Ureter (tissue), 1 donor: ENCODE results near the gene SELENOO. TPM values are rescaled to one million over a fixed set of nuclear protein-coding genes. Genes with fewer than 3 reads are reported as not detected.

Source experiments
- DNase-seq: peaks from one replicate; pipeline ENCODE4 v3.0.0-alpha.2; 2020; ENCODE audit warnings: low spot score
- total RNA-seq: library from RNA; stranded (reverse); gene quantifications from one replicate; pipeline ENCODE4 v1.2.4, GENCODE V29; 2023
- donor health status: DM: yes; HTN: yes; CAD: no.

SELENOO gene
- total RNA-seq, 1 donor from 2014 or later = 24.7 TPM

DNA sequence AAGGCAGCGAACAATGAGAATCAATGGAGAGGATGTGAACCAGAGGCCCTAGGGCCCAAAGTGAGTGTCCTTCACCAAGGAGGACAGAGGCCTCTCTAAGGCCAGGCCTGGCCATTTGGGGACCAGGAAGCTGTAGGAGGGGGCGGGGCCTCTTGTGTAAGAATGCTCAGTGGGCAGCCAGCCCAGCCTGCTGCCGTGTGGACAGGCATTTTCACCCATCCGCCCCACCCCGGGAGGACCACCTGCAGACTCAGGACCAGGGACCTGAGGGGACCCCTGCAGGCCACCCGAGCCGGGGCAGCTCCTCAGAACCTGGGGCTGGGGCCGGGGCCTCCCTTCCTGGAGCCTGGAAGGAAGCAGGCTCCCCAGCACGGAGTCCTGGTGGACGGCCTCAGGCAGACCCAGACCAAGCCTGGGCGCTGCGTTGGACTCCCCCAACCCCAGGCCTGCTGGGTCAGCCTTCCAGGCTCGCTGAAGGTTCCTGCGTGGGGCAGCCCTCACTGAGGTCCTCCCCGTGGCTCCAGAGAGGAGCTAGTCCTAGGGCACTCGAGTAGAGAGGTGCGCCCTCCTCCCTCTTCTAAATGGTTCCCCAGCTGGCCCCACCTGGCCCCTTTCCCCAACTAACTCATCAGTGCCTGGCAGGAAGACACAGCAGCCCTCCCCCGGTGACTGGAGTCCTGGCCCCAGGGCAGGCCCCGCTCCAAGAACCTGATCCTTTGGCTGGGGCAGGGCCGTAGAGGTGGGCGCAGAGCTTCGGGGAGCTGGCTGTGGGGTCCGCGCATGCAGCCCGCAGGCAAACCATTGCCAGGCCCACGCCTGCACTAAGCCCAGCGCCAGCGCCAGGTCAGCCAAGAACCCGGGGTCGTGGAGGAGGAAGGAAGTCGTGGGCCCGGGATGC is 16.6 kb upstream of the SELENOO start:
- DNase-seq = peak; percentile 83

DNA sequence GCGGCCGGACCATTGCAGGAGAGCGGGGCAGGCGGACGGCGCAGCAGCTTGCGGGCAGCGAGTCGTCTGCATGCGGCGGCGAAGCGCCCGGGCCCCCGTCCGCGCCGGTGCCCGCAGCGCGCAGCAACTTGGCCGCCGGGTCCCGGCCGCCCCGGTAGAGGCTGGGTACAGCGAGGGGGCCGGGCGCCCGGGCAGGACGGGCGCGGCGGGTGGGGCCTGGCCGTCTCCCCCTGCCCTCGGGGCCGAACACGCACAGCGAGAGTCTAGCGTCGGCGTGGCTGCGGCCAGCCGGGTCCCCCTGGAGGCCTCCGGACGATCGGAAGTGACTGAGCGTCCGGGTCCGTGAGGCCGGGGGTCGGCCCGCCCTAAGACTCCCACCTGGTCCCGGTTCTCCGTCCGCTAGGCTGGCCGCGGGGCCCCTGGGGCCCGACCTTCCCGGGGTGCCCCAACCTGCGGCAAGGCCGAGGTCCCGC is 15.9 kb upstream of the SELENOO start:
- DNase-seq = no peak

DNA sequence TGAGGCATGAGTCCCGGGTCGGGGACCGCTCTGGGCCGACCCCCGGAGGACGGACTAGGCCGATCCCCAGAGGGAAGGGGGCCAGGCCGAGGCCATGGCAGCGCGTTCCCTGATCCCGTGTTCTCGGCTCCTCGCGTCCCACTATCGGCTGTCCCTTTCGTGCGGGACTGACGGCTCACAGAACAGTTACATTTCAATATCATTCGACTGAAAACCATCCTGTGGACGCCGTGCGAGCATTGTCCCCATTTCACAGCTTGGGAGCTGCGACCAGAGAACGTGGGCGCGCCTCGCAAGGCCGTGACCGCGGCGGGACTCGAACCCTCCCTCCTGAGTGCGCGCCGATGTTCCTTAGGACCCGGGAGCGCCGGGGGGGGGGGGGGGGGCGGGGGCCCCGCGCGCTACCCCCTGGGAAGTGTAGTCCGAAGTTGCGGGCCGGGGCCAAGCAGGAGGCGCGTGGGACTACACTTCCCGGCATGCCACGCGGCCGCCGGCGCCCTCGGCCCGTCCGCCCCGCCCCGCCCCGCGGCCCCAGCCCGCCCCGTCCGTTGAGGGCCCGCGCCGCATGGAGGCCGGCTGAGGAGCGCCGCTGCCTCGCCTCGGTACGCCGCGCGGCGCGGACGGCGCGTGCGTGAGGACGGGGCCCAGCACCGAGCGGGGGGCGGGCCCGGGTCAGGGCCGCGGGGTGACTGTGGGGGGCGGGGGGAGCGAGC is 15.3 kb upstream of the SELENOO start, which contains the start of gene TRABD:
TRABD (plus strand) TSS at position 539 of the 713 bp plus-strand sequence. CDS start 7,148 bp downstream, outside the sequence.
- DNase-seq = peak; percentile 90

DNA sequence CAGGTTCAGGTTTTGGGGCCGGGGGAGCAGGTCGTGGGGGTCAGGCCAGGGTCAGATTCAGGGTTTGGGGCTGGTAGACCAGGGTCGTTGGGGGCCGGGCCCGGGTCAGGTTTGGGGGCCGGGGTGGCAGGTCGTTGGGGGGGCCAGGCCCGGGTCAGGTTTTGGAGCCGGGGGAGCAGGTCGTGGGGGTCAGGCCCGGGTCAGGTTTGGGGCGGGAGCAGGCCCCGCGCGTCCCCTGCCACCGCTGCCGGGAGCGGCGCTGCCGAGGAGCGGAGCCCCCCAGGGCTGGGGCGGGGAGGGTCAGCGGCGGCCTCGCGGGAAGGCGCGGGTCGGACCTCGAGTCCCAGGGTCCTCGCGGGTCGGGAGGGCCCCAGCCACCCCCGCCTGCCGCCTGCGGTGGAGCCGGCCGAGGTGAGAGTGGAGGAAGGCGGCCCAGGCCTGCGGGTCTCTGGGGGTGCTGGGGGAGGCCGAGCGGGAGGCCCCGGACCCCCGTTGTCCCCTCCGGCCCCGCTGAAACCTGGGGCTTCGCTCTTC is 14.6 kb upstream of the SELENOO start:
- DNase-seq = no peak

DNA sequence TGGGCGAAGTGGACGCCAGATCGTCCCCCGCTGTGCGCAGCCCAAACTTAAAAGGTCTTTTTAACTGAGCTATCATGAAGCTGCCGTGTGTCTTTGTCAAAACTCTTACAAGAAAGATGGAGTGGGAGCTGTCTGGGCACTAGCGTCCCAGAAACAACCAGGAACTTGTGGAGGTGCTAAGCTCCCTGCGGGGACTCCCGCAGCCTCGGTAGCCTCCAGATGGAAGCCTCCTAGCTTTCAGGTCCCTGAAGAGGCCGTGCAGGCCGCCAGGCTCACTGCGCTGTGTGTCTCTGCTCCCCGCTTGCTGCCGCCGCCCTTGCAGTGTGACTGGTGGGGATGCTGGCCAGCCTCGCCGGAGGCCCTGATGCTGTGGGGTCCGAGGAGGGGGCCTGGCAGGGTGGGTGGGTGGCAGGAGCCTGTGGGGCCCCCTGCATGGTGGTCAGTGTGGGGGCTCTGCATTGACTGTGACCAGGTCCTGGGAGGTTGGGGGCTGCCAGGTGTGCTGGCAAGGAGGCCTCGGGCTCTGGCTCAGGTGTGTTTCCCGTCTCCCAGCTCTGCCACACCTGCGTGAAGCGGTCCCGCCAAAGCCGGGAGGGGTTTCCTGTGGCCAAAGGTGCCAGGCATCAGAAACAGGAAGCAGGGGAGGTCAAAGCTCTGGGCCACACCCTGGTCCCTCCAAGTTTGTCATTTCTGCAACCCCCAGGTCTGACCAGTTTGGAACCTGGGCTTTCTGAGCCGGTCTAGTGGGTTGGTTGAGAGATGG is 13.9 kb upstream of the SELENOO start:
- no peak for DNase-seq

DNA sequence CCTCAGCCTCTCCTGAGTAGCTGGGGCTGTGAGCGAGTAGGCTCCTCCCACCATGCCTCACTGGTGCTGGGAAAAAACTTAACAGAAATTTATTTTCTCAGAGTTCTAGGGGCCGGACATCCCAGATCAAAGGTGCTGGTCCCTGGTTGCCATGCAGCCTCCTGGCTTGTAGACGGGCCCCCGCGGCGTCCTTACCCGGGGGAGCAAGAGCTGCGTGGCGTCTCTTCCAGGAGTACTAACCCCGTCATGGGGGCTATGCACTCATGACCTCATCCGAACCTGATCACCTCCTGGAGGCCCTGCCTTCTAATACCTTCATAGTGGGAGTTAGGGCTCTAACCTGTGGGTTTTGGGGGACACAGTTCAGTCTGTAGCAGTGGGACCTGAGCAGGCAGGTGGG is 12.5 kb upstream of the SELENOO start:
- no peak for DNase-seq

DNA sequence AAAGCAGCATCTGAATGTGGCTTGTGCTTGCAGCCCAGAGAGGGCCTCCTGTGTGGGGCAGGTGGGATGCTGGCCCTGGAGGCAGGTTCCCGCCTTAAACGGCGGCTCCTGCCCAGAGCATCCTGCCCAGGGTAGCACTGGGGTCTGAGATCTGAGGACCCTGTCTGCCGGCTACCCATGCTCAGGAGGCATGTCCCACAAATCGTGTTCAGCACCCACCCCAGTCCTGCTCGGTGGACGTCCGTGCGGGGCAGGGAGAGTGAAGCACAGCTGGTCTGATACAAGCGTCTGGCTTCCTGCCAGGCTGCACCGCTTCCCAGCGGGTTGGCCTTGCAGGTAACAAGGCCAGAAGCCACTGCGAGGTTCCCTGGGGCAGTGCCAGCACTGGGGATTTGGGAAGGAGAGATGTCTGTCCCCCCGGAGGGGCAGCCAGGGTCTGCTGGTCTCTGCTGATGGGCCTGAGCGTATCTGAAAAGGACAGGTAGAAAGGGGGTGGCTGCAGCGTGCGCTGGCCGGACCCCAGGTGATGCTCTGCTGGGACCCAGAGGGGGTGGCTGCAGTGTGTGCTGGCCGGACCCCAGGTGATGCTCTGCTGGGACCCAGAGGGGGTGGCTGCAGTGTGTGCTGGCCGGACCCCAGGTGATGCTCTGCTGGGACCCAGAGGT is 11.5 kb upstream of the SELENOO start:
- DNase-seq = no peak

DNA sequence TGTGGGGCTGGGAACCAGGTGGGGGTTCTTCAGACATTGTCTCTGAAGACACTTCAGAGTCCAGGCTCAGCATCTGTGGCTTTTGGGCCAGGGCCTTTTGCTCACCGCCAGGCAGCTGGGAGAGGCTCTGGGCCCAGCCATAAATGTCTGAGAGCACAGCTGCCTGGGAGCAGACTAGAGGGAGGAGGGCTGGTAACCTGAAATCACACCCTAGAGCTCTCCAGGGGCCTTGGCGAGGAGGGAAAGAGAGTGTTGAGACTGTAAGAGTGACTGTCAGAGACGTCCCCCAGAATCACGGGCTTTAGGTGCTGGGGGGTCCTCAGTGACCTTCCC is 11.0 kb upstream of the SELENOO start:
- no peak for DNase-seq

DNA sequence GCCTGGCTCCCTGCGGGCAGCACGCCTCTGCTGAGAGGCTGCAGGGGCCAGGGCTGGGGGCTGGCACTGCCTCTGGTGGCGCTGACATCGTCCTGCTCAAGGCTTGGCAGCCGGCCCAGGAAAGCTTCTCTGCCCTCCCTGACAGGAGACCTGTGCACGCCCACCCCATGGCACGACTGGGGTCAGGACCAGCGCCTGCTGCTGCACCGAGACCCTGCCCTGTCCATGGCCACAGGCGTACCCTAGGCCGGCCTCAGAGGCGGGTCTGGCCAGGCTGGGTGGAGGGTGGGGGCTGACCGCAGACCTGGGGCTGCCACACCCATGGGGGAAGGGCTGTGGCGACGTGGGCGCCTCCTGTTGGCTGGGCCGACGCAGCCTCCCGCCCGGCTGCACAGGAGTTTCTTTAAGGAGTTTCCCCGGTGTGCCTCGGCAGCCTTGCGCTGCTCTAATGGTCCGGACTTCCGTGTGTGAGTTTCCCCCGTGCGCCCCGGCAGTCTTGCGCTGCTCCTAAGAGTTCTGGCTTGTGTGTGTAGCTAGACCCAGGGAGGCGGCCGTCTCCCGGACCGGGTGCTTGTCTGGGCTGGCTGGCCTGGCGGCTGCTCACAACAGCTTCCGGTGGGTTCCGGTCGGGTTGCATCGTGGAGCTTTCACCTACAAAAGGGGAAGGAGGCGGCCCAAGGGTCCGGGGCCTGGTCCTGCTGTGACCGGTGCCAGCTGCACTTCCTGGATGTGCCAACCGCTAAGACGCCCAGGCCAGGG is 10.4 kb upstream of the SELENOO start:
- DNase-seq = peak; percentile 93

DNA sequence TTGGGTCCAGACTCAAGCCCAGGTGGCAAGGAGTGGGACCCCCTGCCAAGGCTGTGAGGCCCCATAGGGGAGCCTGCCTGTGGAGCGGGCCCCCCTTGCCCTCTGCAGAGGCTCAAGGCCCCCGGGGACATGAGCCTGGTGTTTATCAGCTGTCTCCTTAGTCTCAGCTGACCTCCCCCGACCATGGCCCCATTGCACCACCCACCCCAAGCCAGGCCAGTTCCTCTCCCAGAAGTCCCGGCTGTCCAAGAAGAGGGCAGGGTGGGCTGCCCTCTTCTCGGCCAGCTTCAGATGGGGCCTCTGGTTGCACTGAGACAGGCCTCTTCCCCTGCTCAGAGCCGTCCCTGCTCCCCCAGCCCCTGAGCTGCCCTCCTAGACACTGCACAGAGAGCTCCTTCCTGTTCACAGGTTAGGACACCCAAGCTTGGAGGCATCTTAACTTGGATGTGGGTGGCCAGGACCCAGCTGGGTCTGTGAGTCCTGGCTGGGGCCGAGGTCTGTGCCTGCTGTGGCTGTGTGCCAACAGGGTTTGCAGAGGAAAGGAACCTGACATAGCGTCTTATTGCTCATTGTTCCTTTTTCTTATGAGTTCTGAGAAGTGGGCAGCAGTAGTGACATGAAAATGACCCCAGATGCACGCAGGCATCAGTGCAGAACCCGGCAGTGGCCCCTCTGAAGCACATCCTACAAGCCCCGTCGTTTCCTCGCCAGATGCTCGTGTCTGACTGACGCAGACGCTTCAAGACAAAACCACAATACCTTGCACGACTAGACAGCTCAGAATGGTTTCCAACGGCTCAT is 9.7 kb upstream of the SELENOO start:
- DNase-seq = no peak

DNA sequence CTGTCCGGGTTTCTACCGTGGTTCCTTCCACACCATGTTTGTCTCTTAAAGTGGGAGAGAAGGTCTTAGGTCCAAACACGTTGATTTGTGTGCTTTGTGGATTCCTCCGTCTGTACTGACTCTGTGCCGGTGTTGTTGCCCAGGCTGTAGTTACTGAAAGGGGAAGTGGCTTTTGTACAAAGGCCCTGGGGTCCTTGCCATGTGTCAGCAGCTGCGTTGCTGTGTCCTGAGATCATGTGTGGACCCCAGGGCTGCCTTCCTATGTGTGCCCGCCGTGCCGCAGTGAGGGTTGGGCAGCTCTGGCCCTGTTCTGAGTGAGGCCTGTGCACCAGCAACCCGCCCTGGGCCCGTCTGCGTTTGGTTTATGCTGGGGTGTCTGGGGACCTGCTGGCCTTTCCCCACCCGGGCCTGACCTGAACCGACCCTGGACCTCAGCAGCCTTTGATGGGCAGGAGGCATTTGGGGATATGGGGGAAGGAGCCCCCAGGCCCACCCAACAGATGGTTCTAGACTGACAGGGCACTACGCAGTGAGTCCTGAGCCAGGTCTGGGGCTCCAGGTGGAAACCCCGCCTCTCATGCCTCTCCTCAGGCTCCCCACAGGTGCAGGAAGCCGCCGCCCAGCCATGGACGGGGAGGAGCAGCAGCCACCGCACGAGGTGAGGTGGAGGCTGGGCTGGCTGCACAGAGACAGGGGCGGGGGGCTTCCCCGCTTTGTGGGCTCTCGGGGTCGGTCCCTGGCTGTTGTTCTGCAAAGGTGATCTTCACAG is 8.2 kb upstream of the SELENOO start:
- no peak for DNase-seq

DNA sequence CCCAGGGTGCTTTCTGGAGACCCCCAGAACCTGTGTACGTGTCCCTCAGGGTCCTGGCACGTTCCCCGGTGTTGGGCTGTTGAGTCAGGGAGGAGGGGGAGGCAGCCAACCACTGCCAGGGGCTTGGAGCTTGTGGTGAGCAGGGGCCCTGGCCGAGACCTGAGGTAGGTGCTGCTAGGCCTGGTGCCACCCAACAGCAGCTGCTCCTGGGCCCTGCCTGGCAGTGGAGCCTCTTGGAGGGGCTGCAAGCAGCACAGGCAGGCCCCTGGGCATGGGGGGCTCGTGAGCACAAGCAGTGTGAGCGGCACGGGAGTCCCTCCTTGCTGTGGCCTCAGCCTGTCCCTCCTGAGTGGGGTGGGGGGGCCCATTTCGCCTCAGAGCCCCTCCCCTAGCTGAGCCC is 7.2 kb upstream of the SELENOO start:
- no peak for DNase-seq

DNA sequence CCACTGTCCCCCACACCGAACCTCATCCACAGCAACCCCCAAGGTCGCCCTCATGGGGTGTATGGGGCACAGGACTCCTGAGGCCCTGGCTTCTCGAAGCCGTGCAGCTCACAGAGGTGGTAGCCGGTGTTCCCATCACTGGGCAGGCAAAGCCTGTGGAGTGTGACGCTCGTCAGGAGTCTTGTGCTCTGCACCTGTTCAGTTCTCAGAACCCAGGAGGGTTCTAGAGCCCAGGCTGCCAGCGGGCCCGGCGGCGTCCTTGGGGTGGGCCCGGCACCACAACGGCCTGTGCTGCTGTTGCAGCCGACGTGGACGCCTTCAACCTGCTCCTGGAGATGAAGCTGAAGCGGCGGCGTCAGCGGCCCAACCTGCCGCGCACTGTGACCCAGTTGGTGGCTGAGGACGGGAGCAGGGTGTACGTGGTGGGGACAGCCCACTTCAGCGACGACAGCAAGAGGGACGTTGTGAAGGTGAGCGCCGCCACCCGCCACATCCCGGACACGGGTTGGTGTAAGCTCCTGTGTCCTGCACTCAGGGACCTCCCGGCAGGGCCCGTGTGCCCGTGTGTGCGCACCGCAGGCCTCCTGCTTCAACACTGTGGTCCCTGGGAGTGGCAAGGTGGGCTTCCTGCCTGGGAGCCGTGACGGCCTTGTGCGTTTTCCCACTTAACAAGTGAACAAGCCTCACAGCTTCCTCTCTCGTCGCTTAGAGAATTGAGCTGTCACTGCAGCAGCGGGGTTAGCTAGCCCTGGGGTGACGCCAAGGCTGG is 6.6 kb upstream of the SELENOO start:
- no peak for DNase-seq

DNA sequence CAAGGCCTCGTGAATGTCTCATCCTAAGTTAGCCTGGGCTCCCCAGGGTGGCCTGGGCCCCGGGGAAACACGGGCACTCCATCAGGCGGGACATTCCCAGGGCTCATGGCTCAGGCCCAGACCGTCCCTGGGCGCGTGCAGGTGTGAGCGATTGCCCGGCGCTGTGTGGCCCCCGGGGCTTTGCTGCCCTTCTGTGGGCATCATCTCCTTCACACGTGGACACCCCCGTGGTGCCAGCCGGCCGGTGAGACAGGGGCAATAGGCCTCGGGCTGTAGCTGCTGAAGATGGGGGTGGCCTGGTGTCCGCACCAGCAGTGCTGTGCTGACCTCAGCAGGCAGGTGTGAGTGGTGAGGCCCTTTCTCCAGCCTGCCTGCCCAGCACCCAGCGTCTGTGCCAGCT is 4.6 kb upstream of the SELENOO start:
- DNase-seq = no peak

DNA sequence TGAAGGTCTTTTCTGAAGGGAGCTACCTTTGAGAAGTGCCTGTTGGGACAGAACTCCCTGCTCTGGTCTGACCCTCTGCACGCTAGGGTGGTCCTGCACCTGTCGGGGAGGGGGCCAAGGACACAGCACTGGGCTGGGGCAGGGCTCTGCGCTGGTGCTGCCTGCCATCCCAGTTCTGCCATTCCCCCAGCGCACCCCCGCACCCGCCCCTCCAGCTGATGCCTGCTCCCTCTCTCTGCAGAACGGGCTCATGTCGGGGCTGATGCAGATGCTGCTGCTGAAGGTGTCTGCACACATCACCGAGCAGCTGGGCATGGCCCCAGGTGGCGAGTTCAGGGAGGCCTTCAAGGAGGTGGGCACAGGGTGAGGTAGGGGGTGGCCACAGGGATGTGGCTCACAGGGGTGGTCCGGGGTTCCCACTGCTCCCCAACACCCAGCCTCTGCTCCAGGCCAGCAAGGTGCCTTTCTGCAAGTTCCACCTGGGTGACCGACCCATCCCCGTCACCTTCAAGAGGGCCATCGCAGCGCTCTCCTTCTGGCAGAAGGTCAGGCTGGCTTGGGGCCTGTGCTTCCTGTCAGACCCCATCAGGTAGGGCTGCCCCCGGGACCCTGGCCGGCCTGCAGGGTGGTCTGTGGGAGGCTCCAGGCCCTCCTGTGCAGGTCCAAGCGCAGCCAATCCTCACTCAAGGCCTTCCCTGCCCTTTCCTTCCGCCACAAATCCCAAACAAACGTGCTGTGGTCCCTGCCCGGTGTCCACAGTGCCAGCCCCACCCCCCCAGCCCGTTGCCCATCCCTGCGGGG is 3.6 kb upstream of the SELENOO start:
- DNase-seq = no peak

DNA sequence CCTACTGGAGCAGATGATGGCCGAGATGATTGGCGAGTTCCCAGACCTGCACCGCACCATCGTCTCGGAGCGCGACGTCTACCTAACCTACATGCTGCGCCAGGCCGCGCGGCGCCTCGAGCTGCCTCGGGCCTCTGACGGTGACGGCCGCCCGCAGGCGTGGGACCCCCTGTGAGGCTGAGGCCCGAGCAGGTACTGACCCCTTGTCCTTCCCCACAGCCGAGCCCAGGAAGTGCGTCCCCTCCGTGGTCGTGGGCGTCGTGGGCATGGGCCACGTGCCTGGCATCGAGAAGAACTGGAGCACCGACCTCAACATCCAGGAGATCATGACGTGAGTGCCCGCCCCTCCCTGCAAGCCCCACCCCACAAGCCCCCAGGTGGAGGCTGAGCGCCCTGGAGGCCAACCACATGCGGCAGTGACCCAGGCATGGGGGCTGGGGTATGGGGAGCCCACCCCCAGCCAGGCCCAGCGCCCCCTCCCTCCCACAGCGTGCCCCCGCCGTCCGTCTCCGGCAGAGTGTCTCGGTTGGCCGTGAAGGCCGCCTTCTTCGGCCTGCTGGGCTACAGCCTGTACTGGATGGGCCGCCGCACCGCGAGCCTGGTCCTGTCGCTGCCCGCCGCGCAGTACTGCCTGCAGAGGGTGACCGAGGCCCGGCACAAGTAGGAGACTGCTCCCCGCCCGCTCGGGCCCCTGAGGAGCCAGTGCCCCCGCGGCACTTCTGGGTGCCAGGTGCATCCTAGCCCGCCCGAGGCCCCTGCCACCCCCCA is 2.8 kb upstream of the SELENOO start:
- no peak for DNase-seq

DNA sequence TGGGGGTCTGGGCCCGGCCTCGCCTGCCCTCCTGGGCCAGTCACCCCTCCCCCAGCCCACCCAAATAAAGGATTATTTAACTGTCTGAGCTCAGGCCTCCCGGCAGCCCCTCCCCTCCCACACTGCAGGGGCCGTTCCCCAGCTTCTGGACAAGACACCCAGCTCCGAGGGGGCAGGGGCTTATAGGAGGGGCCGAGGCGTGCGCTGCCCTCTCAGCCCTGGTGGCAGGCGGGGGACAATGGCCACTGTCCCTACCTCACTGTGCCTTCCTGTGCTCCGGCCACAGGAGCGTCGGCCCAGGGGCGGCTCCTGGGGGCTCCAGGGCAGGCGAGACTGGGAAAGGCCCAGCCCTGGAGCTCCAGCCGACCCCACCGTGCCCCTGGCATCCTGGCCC is 2.2 kb upstream of the SELENOO start:
- DNase-seq = no peak
